ENCODE results near the gene SECISBP2L. TPM values are rescaled to one million over a fixed set of nuclear protein-coding genes. Genes with fewer than 3 reads are reported as not detected.

SECISBP2L gene
- total and polyA plus RNA-seq, 2 donors (not counting 1 experiment from before 2014, with no cell fraction given), result 13.0 to 121 TPM

DNA sequence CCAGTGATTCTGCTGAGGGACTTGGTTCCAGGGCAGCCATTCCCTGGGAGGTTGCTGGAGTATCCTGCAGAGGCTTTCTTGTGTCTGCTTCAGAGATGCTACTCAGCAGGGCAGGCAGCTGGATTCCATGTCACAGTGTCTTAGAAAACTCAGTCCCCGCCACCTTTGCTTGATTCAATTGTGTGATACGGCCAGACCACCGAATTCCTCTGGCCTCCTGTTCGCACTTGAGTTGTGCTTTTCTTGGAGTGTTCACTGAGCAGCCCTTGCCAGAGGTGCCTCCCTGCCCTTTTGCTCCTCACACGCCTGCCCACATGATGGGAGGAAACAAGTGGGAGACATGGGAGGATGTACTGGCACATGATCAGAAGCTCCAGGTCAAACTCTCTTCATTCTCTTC is 62.9 kb downstream of the SECISBP2L start:
- intact Hi-C loops (cut with micrococcal nuclease), result no loop called here
- Histone ChIP-seq H3K9ac (ENCODE audit: low read length) (no peak overlapping the region), H3K4me2 (replicated peaks; ENCODE audit: low read depth, low read length, poor library complexity, severe bottlenecking) (no peak overlapping the region), H3K27ac (ENCODE audit: low read length in 2 of 2) (no peak overlapping the region), H3K79me2 (ENCODE audit: control insufficient read depth, insufficient read depth, low read length) (no peaks in the 10 kb centered on the region), H3K27me3 (replicated peaks in 1 of 4; ENCODE audit: control extremely low read depth in 1 of 4, control insufficient read depth in 3 of 4, insufficient read depth in 4 of 4, low read length in 3 of 4) (peaks cover 0 to 8% (median 0%) of the 10 kb centered on the region in 4 experiments), H2AFZ (ENCODE audit: insufficient read depth, low read depth, low read length, poor library complexity, severe bottlenecking) (no peak overlapping the region), H4K20me1 (ENCODE audit: control insufficient read depth, insufficient read depth, low read length, poor library complexity, severe bottlenecking) (no peaks in the 10 kb centered on the region), H3K4me3 (ENCODE audit: control extremely low read depth in 1 of 5, extremely low read depth in 1 of 5, insufficient read depth in 1 of 5, low read depth in 2 of 5, low read length in 4 of 5) (no peak overlapping the region), H3K9me3 (ENCODE audit: control extremely low read depth in 1 of 3, control insufficient read depth in 2 of 3, insufficient read depth in 1 of 3, low read length in 2 of 3) (no peaks in the 10 kb centered on the region), H3K36me3 (replicated peaks in 1 of 2; ENCODE audit: control extremely low read depth in 1 of 2, control insufficient read depth in 1 of 2, extremely low read depth in 1 of 2, insufficient read depth in 2 of 2, low read length in 1 of 2) (peaks cover 0 to 4% of the 10 kb centered on the region in 2 experiments), H3K4me1 (ENCODE audit: control insufficient read depth in 2 of 2, insufficient read depth in 2 of 2, low read length in 2 of 2) (no peaks in the 10 kb centered on the region)
- Mint-ChIP-seq H3K9me3 (ENCODE audit: insufficient read depth) (no peaks in the 10 kb centered on the region), H3K27ac (no peak overlapping the region), H3K4me1 (no peaks in the 10 kb centered on the region), H3K27me3 (peaks cover 28% of the 10 kb centered on the region), H3K4me3 (no peak overlapping the region)
- no peak for DNase-seq
- ChIA-PET CTCF (interaction anchor here (0.7 kb wide), 1 partner anchor 8 kb away, joined by 3 read pairs; no protein-coding TSS in a partner anchor), POLR2A (no interaction called here)
- no peak for TF ChIP-seq EZH2 (IDR thresholded peaks at IDR 0.05; ENCODE audit: borderline replicate concordance, insufficient read depth, low read depth, low read length, poor library complexity, severe bottlenecking)
- WGBS (ENCODE audit: insufficient coverage), result 98% methylated on average over 4 of the region's 5 CpGs
- ATAC-seq (ENCODE audit: low read depth), result no peak

DNA sequence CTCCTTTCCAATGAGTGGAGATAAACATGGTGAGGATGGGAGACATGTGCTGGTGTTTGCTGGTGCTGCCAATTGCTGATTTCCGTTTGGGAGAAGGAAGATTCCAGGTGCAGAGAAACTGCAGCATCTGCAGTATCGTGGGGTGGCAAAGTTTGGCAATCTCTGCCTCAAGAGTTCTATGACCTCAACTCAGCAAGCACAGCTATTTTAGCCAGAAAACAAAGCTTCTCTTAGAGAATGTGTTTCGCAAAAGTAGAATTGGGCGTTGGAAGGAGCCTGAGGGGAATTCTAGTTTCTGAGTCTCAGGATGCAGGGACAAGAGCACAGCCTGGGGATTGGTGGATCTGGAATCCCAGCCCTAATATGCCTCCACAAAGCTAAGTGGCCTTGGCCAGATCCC is 64.3 kb downstream of the SECISBP2L start:
- H3K9me3 Mint-ChIP-seq (ENCODE audit: insufficient read depth), result no peaks in the 10 kb centered on the region
- no peak overlapping the region for H3K4me3 Mint-ChIP-seq
- H3K27ac Mint-ChIP-seq, result no peak overlapping the region
- H3K27me3 Mint-ChIP-seq, result peaks cover 32% of the 10 kb centered on the region
- ATAC-seq (ENCODE audit: low read depth) (no peak), DNase-seq (no peak)
- H3K27me3 ChIP-seq (replicated peaks in 1 of 4; ENCODE audit: control extremely low read depth in 1 of 4, control insufficient read depth in 3 of 4, insufficient read depth in 4 of 4, low read length in 3 of 4), result peaks cover 0 to 8% (median 0%) of the 10 kb centered on the region in 4 experiments
- ChIA-PET CTCF (no interaction called here), POLR2A (no interaction called here)
- no peaks in the 10 kb centered on the region for H3K79me2 ChIP-seq (ENCODE audit: control insufficient read depth, insufficient read depth, low read length)
- intact Hi-C loops (cut with micrococcal nuclease), result no loop called here
- H3K36me3 ChIP-seq (replicated peaks in 1 of 2; ENCODE audit: control extremely low read depth in 1 of 2, control insufficient read depth in 1 of 2, extremely low read depth in 1 of 2, insufficient read depth in 2 of 2, low read length in 1 of 2), result no peaks in the 10 kb centered on the region
- no peak overlapping the region for H3K4me3 ChIP-seq (ENCODE audit: control extremely low read depth in 1 of 5, extremely low read depth in 1 of 5, insufficient read depth in 1 of 5, low read depth in 2 of 5, low read length in 4 of 5)
- WGBS (ENCODE audit: insufficient coverage), result 100% methylated on average over 1 of the region's 4 CpGs
- H3K4me1 ChIP-seq (ENCODE audit: control insufficient read depth in 2 of 2, insufficient read depth in 2 of 2, low read length in 2 of 2), result no peaks in the 10 kb centered on the region
- H4K20me1 ChIP-seq (ENCODE audit: control insufficient read depth, insufficient read depth, low read length, poor library complexity, severe bottlenecking), result no peaks in the 10 kb centered on the region
- peaks cover 0 to 5% (median 0%) of the 10 kb centered on the region in 3 donors for H3K9me3 ChIP-seq (ENCODE audit: control extremely low read depth in 1 of 3, control insufficient read depth in 2 of 3, insufficient read depth in 1 of 3, low read length in 2 of 3)
- no peak overlapping the region for H3K4me2 ChIP-seq (replicated peaks; ENCODE audit: low read depth, low read length, poor library complexity, severe bottlenecking)
- H2AFZ ChIP-seq (ENCODE audit: insufficient read depth, low read depth, low read length, poor library complexity, severe bottlenecking), result no peak overlapping the region
- no peaks in the 10 kb centered on the region for H3K4me1 Mint-ChIP-seq
- TF ChIP-seq EZH2 (IDR thresholded peaks at IDR 0.05; ENCODE audit: borderline replicate concordance, insufficient read depth, low read depth, low read length, poor library complexity, severe bottlenecking), result no peak
- TF ChIP-seq, protein P1, sequence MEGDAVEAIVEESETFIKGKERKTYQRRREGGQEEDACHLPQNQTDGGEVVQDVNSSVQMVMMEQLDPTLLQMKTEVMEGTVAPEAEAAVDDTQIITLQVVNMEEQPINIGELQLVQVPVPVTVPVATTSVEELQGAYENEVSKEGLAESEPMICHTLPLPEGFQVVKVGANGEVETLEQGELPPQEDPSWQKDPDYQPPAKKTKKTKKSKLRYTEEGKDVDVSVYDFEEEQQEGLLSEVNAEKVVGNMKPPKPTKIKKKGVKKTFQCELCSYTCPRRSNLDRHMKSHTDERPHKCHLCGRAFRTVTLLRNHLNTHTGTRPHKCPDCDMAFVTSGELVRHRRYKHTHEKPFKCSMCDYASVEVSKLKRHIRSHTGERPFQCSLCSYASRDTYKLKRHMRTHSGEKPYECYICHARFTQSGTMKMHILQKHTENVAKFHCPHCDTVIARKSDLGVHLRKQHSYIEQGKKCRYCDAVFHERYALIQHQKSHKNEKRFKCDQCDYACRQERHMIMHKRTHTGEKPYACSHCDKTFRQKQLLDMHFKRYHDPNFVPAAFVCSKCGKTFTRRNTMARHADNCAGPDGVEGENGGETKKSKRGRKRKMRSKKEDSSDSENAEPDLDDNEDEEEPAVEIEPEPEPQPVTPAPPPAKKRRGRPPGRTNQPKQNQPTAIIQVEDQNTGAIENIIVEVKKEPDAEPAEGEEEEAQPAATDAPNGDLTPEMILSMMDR (IDR thresholded peaks at IDR 0.05), result no peak
- H3K27ac ChIP-seq (ENCODE audit: low read length in 2 of 2), result no peak overlapping the region
- no peak overlapping the region for H3K9ac ChIP-seq (ENCODE audit: low read length)
